OCI-LY3 (cell line): Measurements from ENCODE around the gene ZBTB6.

Experiments
- EZH2phosphoT487 ChIP-seq: fragments of 200-600 bp; shearing (Covaris generic); IDR thresholded peaks from 2 replicates; pipeline ENCODE4 v1.6.1; 2018; ENCODE audit warnings: antibody characterized with exemption, mixed run types, low read depth
- TF ChIP-seq, protein P1 (sequence below): fragments of 200-600, 300-600 bp; sonication (generic); IDR thresholded peaks from 2 replicates; pipeline ENCODE4 v1.5.1; 2014; ENCODE audit warnings: antibody characterized with exemption, low read length, low read depth

DNA sequence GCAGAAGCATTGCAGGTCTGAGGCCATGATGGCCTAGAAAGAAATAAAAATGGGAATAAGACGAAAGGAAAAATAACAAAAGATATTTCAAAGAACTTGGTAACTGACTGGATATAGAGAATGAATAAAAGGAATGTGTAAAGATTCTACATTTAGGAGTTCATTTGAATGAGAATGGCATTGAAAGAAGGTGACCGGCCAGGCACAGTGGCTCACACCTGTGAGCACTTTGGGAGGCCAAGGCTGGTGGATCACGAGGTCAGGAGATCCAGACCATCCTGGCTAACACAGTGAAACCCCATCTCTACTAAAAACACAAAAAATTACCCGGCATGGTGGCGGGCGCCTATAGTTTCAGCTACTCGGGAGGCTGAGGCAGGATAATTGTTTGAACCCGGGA, 9.6 kb upstream of the ZBTB6 start:
- TF ChIP-seq, protein P1, sequence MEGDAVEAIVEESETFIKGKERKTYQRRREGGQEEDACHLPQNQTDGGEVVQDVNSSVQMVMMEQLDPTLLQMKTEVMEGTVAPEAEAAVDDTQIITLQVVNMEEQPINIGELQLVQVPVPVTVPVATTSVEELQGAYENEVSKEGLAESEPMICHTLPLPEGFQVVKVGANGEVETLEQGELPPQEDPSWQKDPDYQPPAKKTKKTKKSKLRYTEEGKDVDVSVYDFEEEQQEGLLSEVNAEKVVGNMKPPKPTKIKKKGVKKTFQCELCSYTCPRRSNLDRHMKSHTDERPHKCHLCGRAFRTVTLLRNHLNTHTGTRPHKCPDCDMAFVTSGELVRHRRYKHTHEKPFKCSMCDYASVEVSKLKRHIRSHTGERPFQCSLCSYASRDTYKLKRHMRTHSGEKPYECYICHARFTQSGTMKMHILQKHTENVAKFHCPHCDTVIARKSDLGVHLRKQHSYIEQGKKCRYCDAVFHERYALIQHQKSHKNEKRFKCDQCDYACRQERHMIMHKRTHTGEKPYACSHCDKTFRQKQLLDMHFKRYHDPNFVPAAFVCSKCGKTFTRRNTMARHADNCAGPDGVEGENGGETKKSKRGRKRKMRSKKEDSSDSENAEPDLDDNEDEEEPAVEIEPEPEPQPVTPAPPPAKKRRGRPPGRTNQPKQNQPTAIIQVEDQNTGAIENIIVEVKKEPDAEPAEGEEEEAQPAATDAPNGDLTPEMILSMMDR = no peak
- no peak for TF ChIP-seq EZH2phosphoT487
